NCI-H524 treated with DMSO at 0.1 percent for 48 hours (cell line): ENCODE data around the gene USP20.
"Not testable (repeated sequence)": the region's sequence is repeated elsewhere in the genome, so short reads cannot be mapped to it uniquely, and the experiment has no call there.

ENCODE experiments used
- DNase-seq: peaks from one replicate; lab custom pipeline; 2025; lab: John Stamatoyannopoulos, UW

Gene USP20

GRCh38 chr9:129890718-129891299, 55.6 kb downstream of the USP20 start:
- DNase-seq, result not testable (repeated sequence)

- no peak for DNase-seq
Observed at GRCh38 chr9:129891569-129891968, 56.3 kb downstream of the USP20 start.

GRCh38 chr9:129894120-129894823, 59.0 kb downstream of the USP20 start:
- no peak for DNase-seq

GRCh38 chr9:129895376-129896268, 60.4 kb downstream of the USP20 start:
- no peak for DNase-seq

GRCh38 chr9:129897263-129897662, 62.0 kb downstream of the USP20 start:
- no peak for DNase-seq

- DNase-seq, result no peak
Observed at GRCh38 chr9:129898185-129898584, 62.9 kb downstream of the USP20 start.

GRCh38 chr9:129899620-129900019, 64.4 kb downstream of the USP20 start:
- no peak for DNase-seq

- DNase-seq, result no peak
Observed at GRCh38 chr9:129900263-129901027, 65.2 kb downstream of the USP20 start.

GRCh38 chr9:129901993-129902739, 66.9 kb downstream of the USP20 start:
- no peak for DNase-seq

GRCh38 chr9:129902740-129903134, 67.5 kb downstream of the USP20 start:
- DNase-seq, result no peak

GRCh38 chr9:129904734-129905133, 69.5 kb downstream of the USP20 start:
- no peak for DNase-seq

- no peak for DNase-seq
Observed at GRCh38 chr9:129906298-129906697, 71.0 kb downstream of the USP20 start.

- DNase-seq, result no peak
Observed at GRCh38 chr9:129907201-129907600, 71.9 kb downstream of the USP20 start.

- DNase-seq, result no peak
Observed at GRCh38 chr9:129908906-129909305, 73.6 kb downstream of the USP20 start.

- no peak for DNase-seq
Observed at GRCh38 chr9:129909851-129910250, 74.6 kb downstream of the USP20 start.

GRCh38 chr9:129910628-129911567, 75.6 kb downstream of the USP20 start:
- no peak for DNase-seq

- DNase-seq, result no peak
Observed at GRCh38 chr9:129914051-129914450, 78.8 kb downstream of the USP20 start.

- no peak for DNase-seq
Observed at GRCh38 chr9:129916707-129917106, 81.4 kb downstream of the USP20 start.

- DNase-seq, result no peak
Observed at GRCh38 chr9:129918296-129918950, 83.2 kb downstream of the USP20 start.

- no peak for DNase-seq
Observed at GRCh38 chr9:129919277-129919676, 84.0 kb downstream of the USP20 start.
